Thoracic aorta (tissue), 2 donors: ENCODE data around the gene RBPMS2. TPM values are rescaled to one million over a fixed set of nuclear protein-coding genes. Genes with fewer than 3 reads are reported as not detected.

Experiments used
- ATAC-seq: fragments of 150-250 bp; one replicate; pipeline ENCODE4 v1.8.0; 2017; ENCODE audit warnings: low read depth; ENCODE audit not compliant: insufficient number of reproducible peaks, low FRiP score
- DNase-seq: peaks from one replicate; pipeline ENCODE4 v3.0.0-alpha.2; 2020; ENCODE audit warnings: low spot score
- H3K27ac ChIP-seq, 2 donors: fragments of 200-600 bp; sonication (generic); 1 replicate in 1 of 2; 2 replicates in 1 of 2; pipeline ENCODE4 v1.5.1; 2016; ENCODE audit warnings: mild to moderate bottlenecking in 2 of 2, moderate library complexity in 2 of 2
- H3K27me3 ChIP-seq: fragments of 200-600 bp; sonication (generic); replicated peaks from 2 replicates; pipeline ENCODE4 v1.6.0; 2016; ENCODE audit warnings: mild to moderate bottlenecking; ENCODE audit not compliant: insufficient read depth
- H3K36me3 ChIP-seq: fragments of 200-600 bp; sonication (generic); one replicate; pipeline ENCODE4 v1.5.1; 2016
- H3K4me1 ChIP-seq, 2 donors: fragments of 200-600 bp; sonication (generic); 1 replicate in 1 of 2; 2 replicates in 1 of 2; pipeline versions ENCODE4 v1.5.1 to v1.6.0; 2016; ENCODE audit warnings: low read depth in 2 of 2, mild to moderate bottlenecking in 1 of 2; ENCODE audit not compliant: control insufficient read depth in 1 of 2
- H3K4me3 ChIP-seq: fragments of 200-600 bp; sonication (generic); 2 replicates; pipeline ENCODE4 v1.5.1; 2016; ENCODE audit warnings: mild to moderate bottlenecking
- H3K9me3 ChIP-seq: fragments of 200-600 bp; sonication (generic); 2 replicates; pipeline ENCODE4 v1.5.1; 2016
- CTCF ChIP-seq: fragments of 200-600 bp; sonication (generic); IDR thresholded peaks from one replicate; pipeline ENCODE4 v1.5.1; 2019; ENCODE audit warnings: antibody characterized with exemption
- total RNA-seq, 2 donors: library from RNA; depleted of rRNA; stranded (reverse); fragments of >200 nt; gene quantifications; one replicate each; pipeline versions ENCODE4 v1.1.0 to v1.2.3, GENCODE V29; 2016

RBPMS2 gene
- total RNA-seq, 2 donors from 2014 or later, result 4.4 TPM; not detected in 1

- no peak for ATAC-seq
- Histone ChIP-seq H3K27ac (no peak overlapping the region), H3K4me3 (no peak overlapping the region), H3K4me1 (no peaks in the 10 kb centered on the region), H3K36me3 (no peaks in the 10 kb centered on the region), H3K9me3 (no peaks in the 10 kb centered on the region), H3K27me3 (no peaks in the 10 kb centered on the region)
- TF ChIP-seq CTCF, result no peak
- DNase-seq, result no peak
Measured at GRCh38 chr15:64792282-64792681, 16.9 kb upstream of the RBPMS2 start.

- ATAC-seq, result no peak
- Histone ChIP-seq H3K27me3 (no peaks in the 10 kb centered on the region), H3K9me3 (no peaks in the 10 kb centered on the region), H3K36me3 (no peaks in the 10 kb centered on the region), H3K27ac (no peak overlapping the region), H3K4me3 (no peak overlapping the region), H3K4me1 (no peaks in the 10 kb centered on the region)
- TF ChIP-seq CTCF, result no peak
- no peak for DNase-seq
Measured at GRCh38 chr15:64791401-64791800, 16.0 kb upstream of the RBPMS2 start.

- H3K36me3 ChIP-seq, result no peaks in the 10 kb centered on the region
- DNase-seq (no peak), ATAC-seq (no peak)
- no peaks in the 10 kb centered on the region for H3K27me3 ChIP-seq
- H3K4me1 ChIP-seq, result no peaks in the 10 kb centered on the region
- H3K27ac ChIP-seq, result no peak overlapping the region
- TF ChIP-seq CTCF, result no peak
- no peaks in the 10 kb centered on the region for H3K9me3 ChIP-seq
- no peak overlapping the region for H3K4me3 ChIP-seq
Measured at GRCh38 chr15:64783796-64784195, 8.4 kb upstream of the RBPMS2 start.

- no peak for TF ChIP-seq CTCF
Measured at GRCh38 chr15:64782751-64783150, 7.4 kb upstream of the RBPMS2 start.

GRCh38 chr15:64781299-64781698 is 5.9 kb upstream of the RBPMS2 start:
- Histone ChIP-seq H3K27me3 (no peaks in the 10 kb centered on the region), H3K4me3 (no peak overlapping the region), H3K36me3 (no peaks in the 10 kb centered on the region), H3K9me3 (no peaks in the 10 kb centered on the region), H3K27ac (no peak overlapping the region), H3K4me1 (peaks cover 0 to 3% of the 10 kb centered on the region in 2 donors)
- no peak for ATAC-seq
- DNase-seq, result no peak
- no peak for TF ChIP-seq CTCF

More at GRCh38 chr15:64782751-64783150, 7.4 kb upstream of the RBPMS2 start:
- Histone ChIP-seq H3K4me3 (no peak overlapping the region), H3K4me1 (no peaks in the 10 kb centered on the region), H3K27ac (no peak overlapping the region), H3K27me3 (no peaks in the 10 kb centered on the region), H3K36me3 (no peaks in the 10 kb centered on the region), H3K9me3 (no peaks in the 10 kb centered on the region)
- ATAC-seq (no peak), DNase-seq (no peak)
